HepG2 (cell line): ENCODE results near the gene SLCO1B1. TPM values are rescaled to one million over a fixed set of nuclear protein-coding genes. Genes with fewer than 3 reads are reported as not detected.

Source experiments
- ATAC-seq: fragments of 200-7000 bp; cut with Tn5 transposase; 3 replicates; pipeline ENCODE4 v1.9.1; 2020; ENCODE audit warnings: mild to moderate bottlenecking, moderate library complexity
- BruUV-seq: library from RNA; stranded (reverse); fragments of 400-500 nt; replicated peaks from 2 replicates; lab custom pipeline; 2021; lab: Mats Ljungman, UMichigan
- CTCF ChIA-PET: fragments of 300-600 bp; formaldehyde crosslinking; extraction: SDS; loops from one replicate; lab custom pipeline; 2021; ENCODE audit warnings: low total read pairs, inconsistent platforms, low intra/inter-chr PET ratio; lab: Yijun Ruan, JAX
- POLR2A ChIA-PET: fragments of 350-600 bp; sonication (Branson Sonifier 250); formaldehyde crosslinking; loops from one replicate; lab custom pipeline; 2020; ENCODE audit warnings: antibody characterized with exemption, inconsistent platforms; lab: Yijun Ruan, JAX
- DNase-seq: peaks from one replicate; pipeline ENCODE4 v3.0.0-alpha.2; 2015; ENCODE audit warnings: low spot score
- FAIRE-seq: peaks from 3 replicates; lab custom pipeline; 2011; peaks lifted over from hg19 to GRCh38; lab: Jason Lieb, UNC
- H2AFZ ChIP-seq: one replicate; pipeline ENCODE4 v1.6.1; 2011; ENCODE audit warnings: low read length, inconsistent platforms
- H3K27ac ChIP-seq: fragments of 300-600 bp; 3 replicates; pipeline ENCODE4 v1.8.0; 2011; ENCODE audit warnings: mixed run types, mild to moderate bottlenecking, mixed read lengths, low read length, inconsistent platforms; ENCODE audit not compliant: insufficient read depth; ENCODE audit errors: extremely low read length
- H3K27me3 ChIP-seq, 2 experiments: fragments of 200-600 bp in 1 of 2; 2 replicates in 1 of 2; 3 replicates in 1 of 2; pipeline versions ENCODE4 v1.6.0 to v1.8.0; 2011; ENCODE audit warnings: low read length in 2 of 2, mild to moderate bottlenecking in 2 of 2, moderate library complexity in 2 of 2, inconsistent platforms in 1 of 2; ENCODE audit not compliant: insufficient read depth in 2 of 2, control insufficient read depth in 1 of 2
- H3K36me3 ChIP-seq, 2 experiments: fragments of 200-600 bp in 1 of 2; replicated peaks in 1 of 2; 2 replicates in 1 of 2; 3 replicates in 1 of 2; pipeline versions ENCODE4 v1.5.1 to v1.8.0; 2011; ENCODE audit warnings: low read length in 2 of 2, inconsistent platforms in 1 of 2; ENCODE audit not compliant: insufficient read depth in 2 of 2, control insufficient read depth in 1 of 2
- H3K4me1 ChIP-seq: 2 replicates; pipeline ENCODE4 v1.5.1; 2012; ENCODE audit warnings: low read length, inconsistent platforms; ENCODE audit not compliant: insufficient read depth
- H3K4me2 ChIP-seq: 2 replicates; pipeline ENCODE4 v1.6.0; 2011; ENCODE audit warnings: low read depth, low read length, inconsistent platforms
- H3K4me3 ChIP-seq, 3 experiments: fragments of 200-600 bp in 1 of 3; sonication (generic), shearing (Covaris generic) in 1 of 3; replicated peaks in 1 of 3; 2 replicates each; pipeline ENCODE4 v1.5.1; 2011 to 2016; ENCODE audit warnings: low read length in 3 of 3, inconsistent platforms in 2 of 3, low read depth in 2 of 3, mild to moderate bottlenecking in 2 of 3, control low read depth in 1 of 3, mixed read lengths in 1 of 3; ENCODE audit not compliant: insufficient read depth in 1 of 3
- H3K79me2 ChIP-seq: one replicate; pipeline ENCODE4 v1.6.1; 2011; ENCODE audit warnings: low read length, inconsistent platforms; ENCODE audit not compliant: insufficient read depth
- H3K9ac ChIP-seq: 2 replicates; pipeline ENCODE4 v1.6.0; 2011; ENCODE audit warnings: mild to moderate bottlenecking, low read depth, low read length, inconsistent platforms; ENCODE audit not compliant: insufficient read depth
- H3K9me3 ChIP-seq: 2 replicates; pipeline ENCODE4 v1.5.1; 2012; ENCODE audit warnings: mild to moderate bottlenecking, low read length
- H4K20me1 ChIP-seq: 2 replicates; pipeline ENCODE4 v1.6.0; 2011; ENCODE audit warnings: inconsistent platforms, mild to moderate bottlenecking, low read length, moderate library complexity; ENCODE audit not compliant: insufficient read depth
- ELF4 ChIP-seq: sonication (generic); formaldehyde crosslinking; IDR thresholded peaks from 2 replicates; pipeline ENCODE4 v1.5.0; 2020; ENCODE audit warnings: missing genetic modification reagents, mild to moderate bottlenecking, moderate library complexity, borderline replicate concordance
- FLYWCH1 ChIP-seq: sonication (generic); formaldehyde crosslinking; IDR thresholded peaks from 2 replicates; pipeline ENCODE4 v1.8.1; 2023; ENCODE audit warnings: mild to moderate bottlenecking, missing genetic modification reagents
- SRSF4 ChIP-seq: fragments of 200-400 bp; formaldehyde crosslinking; IDR thresholded peaks from one replicate; pipeline ENCODE4 v1.6.1; 2018; ENCODE audit warnings: mild to moderate bottlenecking, low read depth, low read length, moderate library complexity; ENCODE audit not compliant: poor library complexity, severe bottlenecking
- ZBTB20 ChIP-seq: sonication (generic); formaldehyde crosslinking; IDR thresholded peaks from 2 replicates; pipeline ENCODE4 v1.8.1; 2023; ENCODE audit warnings: missing genetic modification reagents, low read depth, mild to moderate bottlenecking, borderline replicate concordance
- ZNF20 ChIP-seq: sonication (generic); formaldehyde crosslinking; IDR thresholded peaks from 2 replicates; pipeline ENCODE4 v1.4.0; 2020; ENCODE audit warnings: mild to moderate bottlenecking, moderate library complexity, missing genetic modification reagents
- ZNF780A ChIP-seq: sonication (generic); formaldehyde crosslinking; IDR thresholded peaks from 2 replicates; pipeline ENCODE4 v1.8.0; 2022; ENCODE audit warnings: mild to moderate bottlenecking, missing genetic modification reagents, moderate library complexity
- ZSCAN20 ChIP-seq: sonication (generic); formaldehyde crosslinking; IDR thresholded peaks from 2 replicates; pipeline ENCODE4 v1.4.0; 2020; ENCODE audit warnings: missing genetic modification reagents, mild to moderate bottlenecking, borderline replicate concordance
- ZSCAN25 ChIP-seq: sonication (generic); formaldehyde crosslinking; IDR thresholded peaks from 2 replicates; pipeline ENCODE4 v1.8.0; 2022; ENCODE audit warnings: mild to moderate bottlenecking, missing genetic modification reagents
- in situ Hi-C: cut with HindIII; loops from 2 replicates; pipeline ENCODE4 v1.10.0; 2017; ENCODE audit warnings: low pct_unique_long_range_greater_than_20kb; ENCODE audit not compliant: extremely low pct_ligation_motif_present
- intact Hi-C: fragments of 100-400 bp; cut with micrococcal nuclease; formaldehyde crosslinking; loops from one replicate; pipeline ENCODE4 v1.10.0; 2022; ENCODE audit not compliant: unreplicated experiment
- polyA plus RNA-seq, 8 experiments: library from polyadenylated mRNA; depleted of rRNA in 3 of 8; stranded (reverse) in 7 of 8; unstranded in 1 of 8; fragments of >200 nt; fragmentation: Illumina TruSeq in 4 of 8; extraction: Trizol in 4 of 8; gene quantifications; 2 replicates each; pipeline versions ENCODE4 v1.2.1 to v1.2.3, GENCODE V29; 2011 to 2016; ENCODE audit warnings: low read depth in 4 of 8, missing spikeins in 1 of 8, mixed read lengths in 1 of 8; ENCODE audit not compliant: insufficient read depth in 1 of 8
- total RNA-seq, 5 experiments: library from RNA; depleted of rRNA; stranded (reverse); fragments of >200 nt; fragmentation: Illumina TruSeq; extraction: Trizol; gene quantifications; 2 replicates each; pipeline ENCODE4 v1.2.3, GENCODE V29; 2016; ENCODE audit warnings: low read depth in 1 of 5
- TF ChIP-seq, protein P1 (sequence below): sonication (generic); formaldehyde crosslinking; IDR thresholded peaks from 2 replicates; pipeline ENCODE4 v1.5.0; 2020; ENCODE audit warnings: missing genetic modification reagents
- TF ChIP-seq, protein P2 (sequence below): sonication (generic); formaldehyde crosslinking; IDR thresholded peaks from 2 replicates; pipeline ENCODE4 v1.8.0; 2022; ENCODE audit warnings: missing genetic modification reagents, mild to moderate bottlenecking, borderline replicate concordance

Gene SLCO1B1
- total and polyA plus RNA-seq, 2 of the 13 experiments (the other 11 are each of a cell fraction or from before 2014, with no cell fraction given): not detected

DNA sequence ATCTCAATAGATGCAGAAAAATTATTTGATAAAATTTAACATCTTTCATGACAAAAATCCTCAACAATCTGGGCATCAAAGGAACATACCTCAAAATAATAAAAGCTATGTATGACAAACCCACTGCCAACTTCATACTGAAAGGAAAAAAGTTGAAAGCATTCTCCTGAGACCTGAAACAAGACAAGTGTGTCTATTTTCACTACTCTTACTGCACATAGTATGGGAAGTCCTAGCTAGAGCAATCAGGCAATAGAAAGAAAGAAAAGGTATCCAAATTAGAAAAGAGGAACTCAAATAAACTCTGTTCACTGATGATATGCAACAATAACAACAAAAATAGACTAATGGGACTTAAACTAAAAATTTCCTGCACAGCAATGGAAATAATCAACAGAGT lies 90.1 kb downstream of the SLCO1B1 start:
- no peak for ATAC-seq
- DNase-seq: no peak
- Histone ChIP-seq H3K9ac (no peak overlapping the region), H3K36me3 (no peaks in the 10 kb centered on the region), H3K4me1 (no peaks in the 10 kb centered on the region), H3K27ac (no peak overlapping the region), H2AFZ (no peak overlapping the region), H4K20me1 (no peaks in the 10 kb centered on the region), H3K27me3 (no peaks in the 10 kb centered on the region), H3K4me3 (no peak overlapping the region), H3K9me3 (peaks cover 9% of the 10 kb centered on the region; the same call in 1 of the 2 replicates), H3K79me2 (no peaks in the 10 kb centered on the region), H3K4me2 (no peak overlapping the region)
- no TSS peak for BruUV-seq
- in situ Hi-C loops: no loop called here
- ChIA-PET POLR2A (no interaction called here), CTCF (no interaction called here)
- TF ChIP-seq ZBTB20 (CRISPR knock-in tag) (no peak), SRSF4 (no peak), ELF4 (CRISPR knock-in tag) (no peak)
- FAIRE-seq: no peak
- intact Hi-C loops: no loop called here

DNA sequence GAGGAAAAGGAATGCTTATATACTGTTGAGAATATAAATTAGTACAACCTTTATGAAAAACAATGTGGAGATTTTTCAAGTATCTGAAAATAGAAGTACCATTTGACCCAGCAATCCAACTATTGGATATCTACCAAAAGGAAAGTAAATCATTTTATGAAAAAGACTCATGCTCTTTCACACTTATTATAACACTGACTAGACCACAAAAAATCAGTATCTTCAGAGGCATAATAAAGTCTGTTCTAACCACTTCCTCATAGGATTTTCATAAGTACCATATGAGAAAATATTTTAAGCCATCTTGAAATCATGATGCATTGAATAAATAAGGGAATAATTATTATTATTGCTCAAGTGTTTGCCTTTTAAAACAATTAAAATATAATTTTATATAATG lies 90.8 kb downstream of the SLCO1B1 start:
- FAIRE-seq: no peak
- no peak overlapping the region for H3K4me3 ChIP-seq
- no peak overlapping the region for H3K9ac ChIP-seq
- no peaks in the 10 kb centered on the region for H4K20me1 ChIP-seq
- no peak for ATAC-seq
- TF ChIP-seq ZSCAN20 (no peak), ZNF780A (CRISPR knock-in tag) (no peak), ZNF20 (no peak), FLYWCH1 (no peak), ZSCAN25 (CRISPR knock-in tag) (no peak)
- TF ChIP-seq, protein P1, sequence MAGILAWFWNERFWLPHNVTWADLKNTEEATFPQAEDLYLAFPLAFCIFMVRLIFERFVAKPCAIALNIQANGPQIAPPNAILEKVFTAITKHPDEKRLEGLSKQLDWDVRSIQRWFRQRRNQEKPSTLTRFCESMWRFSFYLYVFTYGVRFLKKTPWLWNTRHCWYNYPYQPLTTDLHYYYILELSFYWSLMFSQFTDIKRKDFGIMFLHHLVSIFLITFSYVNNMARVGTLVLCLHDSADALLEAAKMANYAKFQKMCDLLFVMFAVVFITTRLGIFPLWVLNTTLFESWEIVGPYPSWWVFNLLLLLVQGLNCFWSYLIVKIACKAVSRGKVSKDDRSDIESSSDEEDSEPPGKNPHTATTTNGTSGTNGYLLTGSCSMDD (CRISPR knock-in tag): no peak
- TF ChIP-seq, protein P2, sequence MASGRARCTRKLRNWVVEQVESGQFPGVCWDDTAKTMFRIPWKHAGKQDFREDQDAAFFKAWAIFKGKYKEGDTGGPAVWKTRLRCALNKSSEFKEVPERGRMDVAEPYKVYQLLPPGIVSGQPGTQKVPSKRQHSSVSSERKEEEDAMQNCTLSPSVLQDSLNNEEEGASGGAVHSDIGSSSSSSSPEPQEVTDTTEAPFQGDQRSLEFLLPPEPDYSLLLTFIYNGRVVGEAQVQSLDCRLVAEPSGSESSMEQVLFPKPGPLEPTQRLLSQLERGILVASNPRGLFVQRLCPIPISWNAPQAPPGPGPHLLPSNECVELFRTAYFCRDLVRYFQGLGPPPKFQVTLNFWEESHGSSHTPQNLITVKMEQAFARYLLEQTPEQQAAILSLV (CRISPR knock-in tag): no peak
- POLR2A ChIA-PET: no interaction called here
- no peaks in the 10 kb centered on the region for H3K4me1 ChIP-seq
- intact Hi-C loops: no loop called here
- BruUV-seq: no TSS peak
- no peaks in the 10 kb centered on the region for H3K79me2 ChIP-seq
- no peaks in the 10 kb centered on the region for H3K36me3 ChIP-seq
- no peak overlapping the region for H3K4me2 ChIP-seq
- CTCF ChIA-PET: no interaction called here
- in situ Hi-C loops: no loop called here
- no peak overlapping the region for H2AFZ ChIP-seq
- peaks cover 4% of the 10 kb centered on the region; the same call in 1 of the 2 replicates for H3K9me3 ChIP-seq
- no peak for DNase-seq
- no peaks in the 10 kb centered on the region for H3K27me3 ChIP-seq
- H3K27ac ChIP-seq: no peak overlapping the region
